CD4-positive, alpha-beta T cell treated with Interleukin-6 for 4 hours (primary cell): Measurements from ENCODE around the gene SP3.

Experiments used
- DNase-seq: peaks from one replicate; pipeline ENCODE4 v3.0.0-alpha.2; 2020; ENCODE audit warnings: mixed read lengths

Gene SP3

DNA sequence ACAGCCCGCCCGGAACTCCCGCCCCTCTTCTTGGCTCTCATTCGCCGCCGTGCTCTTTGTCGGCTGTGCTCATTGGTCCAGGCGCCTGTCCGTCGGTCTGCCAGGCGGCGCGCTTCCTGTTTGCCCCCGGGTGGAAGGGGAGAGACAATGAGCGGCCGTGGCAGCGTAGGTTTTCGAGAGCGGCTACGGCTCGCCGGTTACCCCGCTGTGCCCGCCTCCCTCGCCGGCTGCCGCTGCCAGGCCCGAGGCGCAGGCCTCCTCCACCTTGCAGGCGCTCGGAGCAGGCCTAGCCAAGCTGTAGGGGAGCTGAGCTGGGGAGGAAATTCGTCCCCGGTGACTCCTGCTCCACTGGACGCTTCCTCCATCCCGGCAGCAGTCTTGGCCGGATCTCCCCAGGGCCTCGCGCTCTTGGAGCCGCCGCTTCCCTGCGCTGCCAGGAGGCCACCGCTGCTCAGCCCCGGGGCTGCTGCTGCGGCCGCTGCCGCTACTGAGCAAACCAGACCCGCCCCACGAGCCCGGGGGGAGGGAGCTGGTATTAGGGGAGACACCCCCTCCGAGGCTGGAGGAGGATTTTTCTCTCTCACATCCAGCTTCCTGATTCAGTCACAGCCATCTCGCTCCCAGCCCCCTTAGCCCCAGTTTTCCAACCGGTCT, at the start of gene SP3:
TSS of gene SP3 (minus strand) at position 2 of the 654 bp plus-strand sequence. CDS start 202 bp downstream, outside the sequence.
- peak; percentile 96 for DNase-seq

DNA sequence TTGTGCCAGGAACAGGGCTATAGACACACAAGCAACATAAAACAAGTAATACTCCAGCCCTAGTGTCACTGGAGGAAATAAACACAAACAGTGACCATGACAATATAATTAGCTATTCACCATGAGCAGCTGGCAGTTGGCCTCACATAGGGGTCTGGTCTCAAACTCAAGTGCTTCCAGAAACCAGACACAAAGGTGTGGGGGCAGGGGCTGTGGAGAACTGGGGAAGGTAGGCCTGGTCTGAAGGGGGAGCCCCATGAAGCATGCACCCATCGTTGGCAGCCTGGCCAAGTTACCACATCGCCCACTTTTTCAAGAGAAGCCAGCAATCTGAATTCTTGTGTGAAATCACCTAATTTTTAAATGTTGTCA, 49.5 kb upstream of the SP3 start:
- no peak for DNase-seq

DNA sequence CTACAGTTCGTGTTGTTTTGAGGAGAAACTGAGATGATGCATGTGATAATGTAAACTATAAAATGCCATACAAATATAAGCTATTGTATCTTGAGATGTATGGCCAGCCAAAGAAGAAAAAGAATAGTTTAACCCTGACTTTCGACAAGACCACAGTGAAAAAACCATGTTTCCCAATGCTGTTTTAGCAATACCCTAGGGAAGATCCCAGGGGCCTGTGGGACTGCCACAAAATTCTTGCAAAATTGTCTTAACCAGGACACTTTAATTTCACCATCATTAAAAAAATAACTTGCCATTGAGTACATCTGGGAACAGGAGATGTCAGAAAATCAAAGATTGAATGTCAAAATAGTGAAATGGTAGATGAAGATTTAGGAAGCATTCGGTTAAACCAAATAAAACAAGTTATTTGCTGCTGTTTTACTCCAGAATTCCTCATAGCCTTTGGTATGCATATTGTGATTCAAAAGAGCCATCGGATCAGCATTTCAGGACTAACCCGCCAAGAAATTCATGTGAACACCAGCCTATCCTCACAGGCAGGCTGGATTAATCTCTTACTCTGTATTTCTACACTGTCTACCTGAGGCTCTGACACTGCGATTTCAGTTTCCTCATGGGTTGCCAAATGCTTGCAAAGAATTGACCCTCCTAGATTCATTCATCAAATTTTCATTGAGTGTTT, 49.0 kb upstream of the SP3 start:
- no peak for DNase-seq

DNA sequence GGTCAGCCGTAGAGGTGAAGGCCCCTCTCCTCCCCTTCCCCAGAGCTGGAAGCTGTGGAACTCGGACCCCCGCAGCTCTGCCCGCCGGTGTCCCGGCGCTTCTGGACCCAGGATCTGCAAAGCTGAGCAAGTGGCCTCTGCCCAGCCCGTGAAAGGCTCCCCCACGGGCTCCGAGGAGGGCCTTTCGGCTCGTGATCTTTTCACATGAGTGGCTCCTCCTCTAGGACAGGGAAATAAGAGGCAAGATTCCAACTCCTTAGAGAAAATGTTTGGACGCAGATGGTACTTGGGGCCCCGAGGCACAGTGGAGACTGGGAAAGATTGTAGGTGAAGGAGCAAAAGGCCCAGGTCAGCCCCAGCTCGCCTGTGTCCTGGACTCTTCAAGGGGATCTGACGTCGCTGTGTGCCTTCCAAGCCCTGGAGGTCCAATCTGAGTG, 48.2 kb upstream of the SP3 start:
- DNase-seq, result no peak

DNA sequence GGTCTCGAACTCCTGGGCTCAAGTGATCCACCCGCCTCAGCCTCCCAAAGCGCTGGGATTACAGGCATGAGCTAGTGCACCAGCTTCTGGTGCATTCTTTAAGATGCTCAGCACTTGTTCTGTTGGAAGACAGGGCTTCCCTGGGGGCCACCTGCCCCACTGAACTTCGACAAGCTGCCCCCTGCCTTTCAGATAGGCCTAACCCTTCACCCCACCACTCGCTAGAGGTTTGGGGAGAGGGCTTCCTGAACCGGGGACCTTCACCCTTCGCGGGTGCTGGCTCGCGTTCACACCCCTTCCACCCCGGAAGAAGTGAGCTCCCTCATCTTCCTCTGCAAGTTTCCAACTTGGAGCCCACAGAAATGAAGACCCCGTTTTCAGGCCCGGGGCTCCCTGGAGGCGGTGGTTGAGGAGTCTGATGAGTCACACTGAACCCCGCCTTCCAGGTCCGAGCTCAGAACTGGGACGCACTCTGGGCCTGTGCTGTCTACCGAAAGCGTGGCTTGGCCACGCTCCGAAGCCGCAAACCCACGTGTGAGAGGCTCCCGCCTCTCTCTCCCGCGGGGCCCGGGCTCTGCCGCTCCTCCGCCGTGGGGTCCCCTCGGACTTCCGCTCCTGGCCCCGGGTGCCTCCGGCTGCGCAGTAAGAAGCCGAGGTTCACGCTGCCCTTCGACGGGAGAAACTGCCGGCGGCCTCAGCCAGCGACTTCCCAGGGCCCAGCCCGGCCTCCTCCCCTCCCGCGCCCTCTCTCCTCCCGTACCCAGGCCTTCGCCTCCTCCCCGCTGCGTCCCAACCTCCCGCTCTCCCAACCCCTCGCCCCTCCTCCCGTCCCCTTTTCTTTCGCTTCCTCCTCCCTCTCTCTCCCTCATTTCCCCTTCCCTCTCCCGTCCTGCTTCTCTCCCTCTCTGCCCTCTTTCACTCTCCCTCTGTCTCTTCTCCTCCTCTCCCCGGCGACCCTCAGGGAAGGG, 47.5 kb upstream of the SP3 start:
- DNase-seq, result peak; percentile 52

DNA sequence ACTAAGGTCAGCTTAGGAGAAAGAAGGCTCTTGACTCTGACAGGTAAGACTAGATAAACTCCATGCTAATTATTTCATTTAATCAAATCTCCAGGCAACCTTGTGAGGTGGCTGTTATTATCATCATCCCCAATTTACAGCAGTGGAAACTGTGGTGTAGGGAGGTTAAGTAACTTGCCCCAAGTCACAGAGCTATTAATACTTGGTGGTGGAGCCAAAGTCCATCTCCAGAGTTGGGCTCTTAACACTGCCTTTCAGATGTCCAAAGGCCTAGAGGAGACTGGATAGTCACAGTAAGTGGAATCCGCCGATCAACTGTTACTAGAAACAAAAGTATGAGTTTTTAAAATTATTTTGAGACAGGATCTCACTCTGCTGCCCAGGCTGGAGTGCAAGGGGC, 46.6 kb upstream of the SP3 start:
- no peak for DNase-seq

DNA sequence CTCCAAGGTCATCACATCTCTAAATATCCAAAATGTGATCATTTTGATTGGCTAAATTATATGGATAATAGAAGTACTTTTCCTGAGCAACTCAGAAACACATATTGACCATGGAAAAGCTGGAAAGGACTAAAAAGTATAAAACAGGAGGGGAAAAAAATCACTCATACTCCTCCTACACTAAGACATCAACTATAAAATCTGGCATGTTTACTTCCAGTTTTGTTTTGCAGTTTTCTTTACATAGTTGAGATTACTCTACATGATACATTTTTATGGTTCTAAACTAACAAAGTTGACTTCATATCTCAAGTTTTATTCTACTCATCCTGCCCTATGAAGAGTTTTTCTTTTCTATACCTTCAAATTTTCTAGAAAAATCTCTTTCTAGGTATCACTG, 46.0 kb upstream of the SP3 start:
- no peak for DNase-seq

DNA sequence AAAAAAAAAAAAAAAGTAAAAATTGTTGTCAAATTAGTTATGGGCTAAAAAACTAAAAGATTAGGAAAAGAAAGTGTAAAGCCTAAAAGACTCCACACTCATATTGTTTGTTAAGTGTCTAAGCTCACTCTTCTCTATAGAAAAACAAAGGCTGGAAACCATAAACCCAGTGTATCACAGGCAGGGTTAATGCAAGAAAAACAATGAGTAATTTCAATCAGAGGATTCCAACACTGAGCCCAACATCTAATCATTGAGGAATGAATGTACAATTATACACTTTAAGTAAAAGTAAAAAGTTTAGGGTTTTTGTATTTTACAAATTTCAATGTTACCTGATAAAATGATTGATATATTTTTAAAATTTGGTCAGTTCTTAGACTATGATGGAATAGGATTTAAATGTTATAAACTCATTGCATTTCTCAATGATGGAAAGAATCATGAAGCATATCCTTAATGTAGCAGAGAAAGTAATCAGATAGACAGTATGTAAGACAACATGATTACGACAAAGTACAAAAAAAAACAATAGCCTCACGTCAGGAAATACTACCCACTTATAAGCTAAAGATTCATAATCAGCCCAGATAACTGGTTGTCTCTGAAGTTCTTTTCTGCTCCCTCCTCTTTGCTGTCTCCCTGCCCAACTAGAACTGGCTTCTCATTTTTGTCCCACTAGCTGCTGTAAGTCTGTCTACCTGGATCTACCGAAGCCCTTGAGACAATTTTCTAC, 44.5 kb upstream of the SP3 start:
- DNase-seq, result no peak

DNA sequence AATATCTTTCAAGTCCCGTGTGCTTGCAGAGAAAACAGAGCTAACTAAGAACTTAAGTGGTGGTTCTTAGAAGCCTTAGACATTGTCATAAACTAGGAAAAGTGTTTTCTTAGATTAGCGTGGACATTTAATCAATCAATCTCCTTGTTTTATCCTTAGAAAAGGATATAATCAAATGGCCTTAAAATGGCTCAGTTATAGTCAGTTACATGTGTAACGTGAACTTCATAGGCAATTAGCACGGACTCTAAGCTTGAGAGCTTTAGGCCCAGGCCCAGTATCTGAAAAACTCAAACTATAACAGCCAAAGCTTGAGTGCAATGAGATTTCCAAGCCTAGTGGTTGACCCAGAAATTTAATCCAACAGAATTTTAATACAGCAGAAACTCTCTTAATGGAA, 43.5 kb upstream of the SP3 start:
- DNase-seq, result no peak

DNA sequence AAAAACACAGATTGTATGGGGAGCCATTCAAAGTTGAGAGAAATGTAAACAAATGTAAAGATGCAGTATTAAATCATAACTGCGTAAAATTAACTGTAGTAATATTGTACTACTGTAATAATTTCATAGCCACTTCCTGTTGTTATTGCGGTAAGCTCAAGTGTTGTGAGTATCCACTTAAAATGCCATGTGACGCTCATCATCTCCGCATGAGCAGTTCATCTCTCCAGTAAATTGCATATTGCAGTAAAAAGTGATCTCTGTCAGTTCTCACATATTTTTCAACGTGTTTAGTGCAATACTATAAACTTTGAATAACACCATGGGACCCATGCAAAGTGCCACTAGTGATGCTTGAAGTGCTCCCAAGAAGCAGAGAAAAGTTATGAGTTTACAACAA, 41.8 kb upstream of the SP3 start:
- no peak for DNase-seq

DNA sequence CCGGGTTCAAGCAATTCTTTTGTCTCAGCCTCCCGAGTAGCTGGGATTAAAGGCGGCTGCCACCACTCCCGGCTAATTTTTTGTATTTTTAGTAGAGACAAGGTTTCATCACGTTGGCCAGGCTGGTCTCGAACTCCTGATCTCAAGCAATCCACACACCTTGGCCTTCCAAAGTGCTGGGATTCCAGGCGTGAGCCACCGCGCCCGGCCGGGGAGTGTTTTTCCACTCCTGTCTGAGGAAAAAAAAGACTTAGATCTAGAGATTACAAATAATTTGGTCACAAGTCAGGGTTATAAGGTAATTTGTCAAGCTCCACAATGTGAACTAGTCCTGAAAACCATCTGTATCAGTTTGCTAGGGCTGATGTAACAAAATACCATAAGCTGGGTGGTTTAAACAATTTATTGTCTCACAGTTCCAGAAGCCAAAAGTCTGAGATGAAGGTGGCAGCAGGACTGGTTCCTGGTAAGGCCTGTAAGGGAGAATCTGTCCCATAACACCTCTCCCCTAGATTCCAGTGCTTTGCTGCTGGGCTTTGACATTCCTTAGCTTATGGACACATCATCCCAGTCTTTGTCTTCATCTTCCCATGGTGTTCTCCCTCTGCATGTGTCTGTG, 40.7 kb upstream of the SP3 start:
- DNase-seq, result no peak

DNA sequence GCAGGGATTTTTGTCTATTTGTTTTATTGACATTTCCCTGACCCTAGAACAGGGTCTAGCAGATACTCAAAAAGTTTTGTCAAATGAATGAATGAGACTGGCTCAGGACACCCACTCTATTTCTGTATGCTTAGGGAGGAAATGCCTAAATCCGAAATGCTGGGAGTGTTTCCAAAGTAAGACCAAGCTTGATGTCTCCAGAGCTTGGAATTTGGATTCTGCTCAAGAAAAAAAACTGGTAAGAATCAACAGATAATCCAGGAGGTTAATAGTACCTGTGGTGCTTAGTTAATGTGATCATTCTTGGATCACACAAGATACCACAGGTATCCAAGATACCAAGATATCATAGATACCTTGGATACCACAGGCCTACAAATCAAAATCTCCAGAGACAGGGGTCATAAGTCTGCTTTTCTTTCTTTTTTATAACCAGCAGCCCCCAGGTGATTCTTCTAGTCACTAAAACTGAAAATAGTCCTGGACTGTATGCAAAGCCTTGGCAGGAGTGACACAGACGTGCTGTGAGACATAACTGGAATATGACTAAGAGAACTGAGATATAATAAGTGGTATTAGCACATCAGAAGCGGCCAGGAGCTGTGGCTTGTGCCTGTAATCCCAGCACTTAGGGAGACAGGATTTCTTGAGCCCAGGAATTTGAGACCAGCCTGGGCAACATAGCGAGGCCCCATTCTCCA, 39.9 kb upstream of the SP3 start:
- DNase-seq, result no peak

DNA sequence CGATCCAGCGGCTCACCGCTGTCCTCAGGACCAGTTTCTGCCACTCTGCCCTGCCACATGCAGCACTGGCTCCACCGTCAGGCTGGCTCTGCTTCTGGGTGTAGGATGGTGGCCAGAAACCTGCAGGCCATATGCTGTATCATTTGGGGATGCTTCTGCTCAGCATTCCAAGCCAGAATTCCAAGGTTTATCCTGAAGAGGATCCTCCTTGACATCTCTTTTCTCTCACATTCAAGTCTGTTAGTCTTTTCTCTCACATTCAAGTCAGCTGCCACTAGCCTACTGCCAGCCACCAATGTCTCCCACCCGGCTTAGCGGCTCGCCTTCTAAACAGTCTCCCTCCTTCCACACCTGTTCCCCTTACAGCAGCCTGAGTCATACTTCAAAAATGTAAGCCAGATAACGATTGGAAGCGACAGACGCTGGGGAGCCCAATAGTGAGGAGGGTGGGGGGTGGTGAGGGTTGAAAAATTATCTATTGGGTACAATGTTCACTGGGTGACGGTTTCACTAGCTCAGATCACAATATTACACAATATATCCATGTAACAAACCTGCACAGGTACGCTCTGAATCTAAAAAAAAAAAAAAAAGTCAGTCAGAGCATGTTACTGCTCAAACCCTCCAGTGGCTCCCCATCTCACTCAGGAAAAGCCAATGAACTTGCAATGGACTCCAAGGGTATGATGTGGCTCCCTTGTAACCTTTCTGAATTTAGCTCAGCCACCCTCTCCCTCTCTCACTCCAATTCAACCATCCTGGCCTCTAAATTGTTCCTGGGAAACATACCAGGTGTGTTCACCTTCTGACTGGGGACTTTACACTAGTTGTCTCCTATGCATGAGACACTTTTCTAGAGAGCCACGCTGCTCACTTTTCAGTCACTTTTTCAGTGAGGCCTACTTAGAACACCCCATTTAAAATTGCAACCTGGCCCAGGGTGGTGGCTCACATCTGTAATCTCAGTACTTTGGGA, 38.8 kb upstream of the SP3 start:
- DNase-seq, result peak; percentile 25

DNA sequence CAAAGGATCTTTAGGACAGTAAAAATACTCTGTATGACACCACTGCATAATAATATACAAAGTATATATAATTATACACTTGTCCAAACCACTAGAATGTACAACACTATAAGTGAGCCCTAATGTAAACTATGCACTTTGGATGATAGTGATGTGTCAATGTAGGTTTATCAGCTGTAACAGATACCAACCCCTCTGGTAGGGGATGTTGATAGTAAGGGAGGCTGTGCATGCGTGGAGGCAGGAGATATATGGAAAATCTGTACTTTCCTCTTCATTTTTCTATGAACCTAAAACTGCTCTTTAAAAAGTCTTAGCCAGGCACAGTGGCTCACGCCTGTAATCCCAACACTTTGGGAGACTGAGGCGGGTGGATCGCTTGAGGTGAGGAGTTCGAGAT, 37.5 kb upstream of the SP3 start:
- DNase-seq, result no peak

DNA sequence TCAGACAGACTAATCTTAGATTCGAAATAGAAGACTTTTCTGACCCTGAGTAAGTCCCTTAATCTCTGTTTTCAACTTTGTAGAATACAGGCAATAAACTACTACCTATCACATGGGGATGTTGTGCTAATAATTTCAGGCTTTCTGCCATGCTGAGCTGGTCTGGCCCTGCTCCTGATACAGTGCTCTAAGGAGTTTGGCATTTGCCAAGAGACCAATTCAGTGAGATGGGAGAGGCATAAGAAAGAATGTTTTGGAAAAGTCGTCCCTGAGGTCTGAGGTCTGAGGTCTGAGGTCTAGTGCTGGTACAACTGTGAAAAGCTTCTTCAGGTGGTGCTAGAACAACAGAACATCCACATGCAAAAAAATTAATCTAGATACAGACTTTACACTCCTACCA, 35.9 kb upstream of the SP3 start:
- no peak for DNase-seq

DNA sequence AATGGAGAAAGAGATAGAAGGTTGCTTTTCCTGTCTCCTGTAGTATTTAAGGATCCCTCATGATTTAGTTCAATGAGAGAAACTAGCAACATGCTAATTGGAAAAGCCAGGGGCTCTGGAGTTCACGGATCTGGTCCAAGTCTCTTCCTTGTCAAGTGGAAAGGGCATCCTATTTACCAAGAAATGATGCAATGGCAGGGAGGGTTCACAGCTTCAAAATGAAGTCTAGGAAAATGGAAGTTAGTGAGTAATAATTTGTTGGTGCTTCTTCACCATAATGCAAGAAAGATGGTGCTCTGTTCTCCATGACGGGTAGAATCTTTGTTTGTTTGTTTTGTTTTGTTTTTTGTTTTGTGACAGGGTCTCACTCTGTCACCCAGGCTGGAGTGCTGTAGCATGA, 34.6 kb upstream of the SP3 start:
- no peak for DNase-seq

DNA sequence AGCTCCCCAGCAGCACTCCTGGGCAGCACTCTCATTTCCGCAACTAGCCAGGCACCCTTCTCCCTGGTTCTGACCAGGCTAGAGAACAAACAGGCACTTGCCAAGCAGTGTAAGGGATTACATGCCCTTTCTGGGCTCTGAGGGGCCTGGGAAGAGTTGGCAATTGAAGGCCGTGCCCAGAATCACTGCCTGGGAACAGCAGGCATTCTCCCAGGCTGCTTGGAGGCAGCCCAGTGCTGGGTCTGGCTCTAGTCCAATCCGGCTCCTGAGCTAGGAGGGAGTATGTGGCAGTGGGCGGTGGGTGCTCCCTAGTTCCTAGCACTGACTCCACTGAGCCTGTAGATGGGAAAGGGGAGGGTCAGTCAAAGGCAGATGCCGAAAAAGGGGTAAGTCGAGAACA, 34.1 kb upstream of the SP3 start:
- no peak for DNase-seq

DNA sequence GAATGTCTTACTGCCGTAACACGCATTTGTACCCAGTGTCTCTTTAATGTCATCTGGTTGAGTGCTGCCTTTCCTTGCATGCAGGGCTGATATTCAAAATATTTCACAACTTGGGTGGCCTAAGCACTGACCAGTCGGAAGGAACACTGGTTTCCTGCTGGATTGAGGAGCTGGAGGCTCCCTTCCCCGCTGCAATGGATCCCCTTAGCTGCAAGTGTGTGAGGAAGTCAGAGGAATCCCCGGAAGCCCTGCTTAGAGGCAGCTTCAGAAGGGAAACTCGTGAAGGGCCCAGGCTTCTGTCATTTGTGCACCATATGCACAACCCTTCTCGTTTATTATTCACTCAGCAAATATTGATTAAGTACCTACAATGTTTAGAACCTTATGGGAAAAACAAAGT, 33.2 kb upstream of the SP3 start:
- no peak for DNase-seq

DNA sequence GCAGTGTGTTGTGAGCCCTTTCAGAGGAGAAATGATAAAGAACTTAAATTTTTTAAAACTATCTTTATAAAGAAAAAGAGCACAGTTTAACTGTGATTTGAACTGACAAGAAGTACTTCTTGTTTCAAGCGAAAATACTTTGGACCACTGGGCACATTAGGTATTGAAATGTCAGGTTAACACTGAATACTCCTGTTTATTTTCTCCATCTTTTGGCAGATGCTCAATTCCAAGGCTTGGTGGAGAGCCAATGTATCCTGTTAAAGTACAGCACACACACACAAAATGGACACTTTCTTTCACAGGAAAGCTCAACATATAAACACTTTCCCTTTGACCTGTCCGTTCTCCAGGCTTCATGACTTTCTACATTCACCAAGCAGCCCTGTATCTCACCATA, 32.6 kb upstream of the SP3 start:
- DNase-seq, result no peak

DNA sequence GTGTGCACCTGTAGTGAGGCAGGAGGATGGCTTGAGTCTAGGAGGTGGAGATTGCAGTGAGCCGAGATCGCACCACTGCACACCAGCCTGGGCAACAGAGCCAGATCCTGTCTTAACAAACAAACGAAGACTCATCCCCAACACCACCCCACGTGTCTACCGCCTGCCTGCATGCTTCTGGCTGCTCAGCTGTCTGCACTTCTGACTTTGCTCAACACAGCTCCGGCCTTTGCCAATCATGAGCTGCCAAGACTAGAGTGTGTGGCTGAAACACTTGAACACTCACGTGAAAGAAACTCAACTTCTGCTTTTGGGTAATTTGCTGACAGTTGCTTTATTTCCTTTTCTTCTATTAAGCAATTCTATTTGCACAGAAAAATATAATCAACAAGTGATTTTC, 32.1 kb upstream of the SP3 start:
- DNase-seq, result no peak

DNA sequence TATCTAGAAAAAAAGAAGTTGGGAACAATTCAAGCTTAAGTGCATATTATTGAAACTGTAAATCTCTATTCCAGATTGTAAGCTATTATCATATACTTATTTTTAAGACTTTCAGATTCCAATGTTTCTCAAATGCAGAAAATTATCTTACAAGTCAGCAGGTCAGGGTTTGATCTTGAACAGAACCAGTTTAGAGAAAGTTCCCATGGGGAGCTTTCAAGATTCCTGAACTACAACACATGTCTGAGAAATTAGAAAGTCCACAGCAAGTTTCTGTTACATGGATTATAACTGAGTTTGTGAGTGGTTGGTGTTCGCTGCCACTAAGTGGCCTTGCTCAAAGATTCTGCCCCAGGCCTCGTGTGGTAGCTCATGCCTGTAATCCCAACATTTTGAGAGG, 31.6 kb upstream of the SP3 start:
- no peak for DNase-seq
